HG03039 (cell line): ENCODE measurements around the gene LARGE1.

ENCODE experiments used
- ATAC-seq: cut with Tn5 transposase; IDR thresholded peaks from one replicate; pipeline ENCODE4 v1.9.1; 2021; ENCODE audit warnings: mild to moderate bottlenecking, moderate library complexity; ENCODE audit not compliant: unreplicated experiment

Gene LARGE1

GRCh38 chr22:33680632-33681031 is 239.6 kb downstream of the LARGE1 start:
- no peak for ATAC-seq

GRCh38 chr22:33678523-33678922 is 241.8 kb downstream of the LARGE1 start:
- ATAC-seq = no peak

- ATAC-seq = no peak
Observed at GRCh38 chr22:33677536-33677935, 242.7 kb downstream of the LARGE1 start.

GRCh38 chr22:33674357-33674756 is 245.9 kb downstream of the LARGE1 start:
- ATAC-seq = no peak

- ATAC-seq = no peak
Observed at GRCh38 chr22:33669746-33670145, 250.5 kb downstream of the LARGE1 start.

GRCh38 chr22:33666961-33667619 is 253.2 kb downstream of the LARGE1 start:
- ATAC-seq = no peak

GRCh38 chr22:33666279-33666960 is 253.9 kb downstream of the LARGE1 start:
- ATAC-seq = no peak

GRCh38 chr22:33659448-33659847 is 260.8 kb downstream of the LARGE1 start:
- ATAC-seq = no peak

- no peak for ATAC-seq
Observed at GRCh38 chr22:33658775-33659174, 261.5 kb downstream of the LARGE1 start.

GRCh38 chr22:33657670-33658069 is 262.6 kb downstream of the LARGE1 start:
- ATAC-seq = no peak

GRCh38 chr22:33656808-33657628 is 263.3 kb downstream of the LARGE1 start:
- ATAC-seq = no peak

- ATAC-seq = no peak
Observed at GRCh38 chr22:33654173-33654895, 265.9 kb downstream of the LARGE1 start.

GRCh38 chr22:33653532-33654063 is 266.7 kb downstream of the LARGE1 start:
- no peak for ATAC-seq

GRCh38 chr22:33652615-33653014 is 267.7 kb downstream of the LARGE1 start:
- no peak for ATAC-seq

GRCh38 chr22:33650244-33650643 is 270.0 kb downstream of the LARGE1 start:
- no peak for ATAC-seq

- no peak for ATAC-seq
Observed at GRCh38 chr22:33648478-33648877, 271.8 kb downstream of the LARGE1 start.

GRCh38 chr22:33640900-33641299 is 279.4 kb downstream of the LARGE1 start:
- ATAC-seq = no peak

- ATAC-seq = no peak
Observed at GRCh38 chr22:33639588-33640254, 280.6 kb downstream of the LARGE1 start.

- no peak for ATAC-seq
Observed at GRCh38 chr22:33635766-33636165, 284.5 kb downstream of the LARGE1 start.

- ATAC-seq = no peak
Observed at GRCh38 chr22:33631777-33632176, 288.5 kb downstream of the LARGE1 start.
